Right cardiac atrium (tissue), 5 donors: ENCODE results near the gene SRRM3. TPM values are rescaled to one million over a fixed set of nuclear protein-coding genes. Genes with fewer than 3 reads are reported as not detected.
A peak's percentile ranks its signal among the peaks of the same experiment; 100 is the strongest.
"Not testable (repeated sequence)": the region's sequence is repeated elsewhere in the genome, so short reads cannot be mapped to it uniquely, and the experiment has no call there.

ENCODE experiments used
- ATAC-seq, 2 donors: fragments of 200-7000 bp; cut with Tn5 transposase; one replicate each; pipeline versions ENCODE4 v1.8.0 to v1.9.1; 2020; ENCODE audit warnings: moderate library complexity in 2 of 2, mild to moderate bottlenecking in 1 of 2
- DNase-seq, 3 donors: peaks; one replicate each; pipeline ENCODE4 v3.0.0-alpha.2; 2020
- H3K27ac ChIP-seq: one replicate; pipeline ENCODE4 v1.5.1; 2013; ENCODE audit warnings: mild to moderate bottlenecking, low read length, control low read depth, moderate library complexity
- H3K27me3 ChIP-seq: one replicate; pipeline ENCODE4 v1.6.1; 2013; ENCODE audit not compliant: control insufficient read depth, insufficient read depth
- H3K4me1 ChIP-seq: one replicate; pipeline ENCODE4 v1.6.1; 2013; ENCODE audit warnings: low read length; ENCODE audit not compliant: control insufficient read depth, insufficient read depth
- H3K4me3 ChIP-seq: one replicate; pipeline ENCODE4 v1.5.1; 2013; ENCODE audit warnings: low read length, control low read depth
- H3K9me3 ChIP-seq: one replicate; pipeline ENCODE4 v1.6.1; 2013; ENCODE audit warnings: low read length; ENCODE audit not compliant: control insufficient read depth
- WGBS: extraction: QIAGEN DNeasy Blood & Tissue Kit; methylation state at CpG from one replicate; pipeline ENCODE4 v1.1.7; 2013; 5-methylcytosine and 5-hydroxymethylcytosine counted together
- intact Hi-C, 4 donors: fragments of 100-400 bp; cut with DNase I; formaldehyde crosslinking; loops; one replicate each; pipeline versions ENCODE4 v1.11.0 to v1.14.0; 2022 to 2023
- long read RNA-seq, 4 donors: library from polyadenylated mRNA; unstranded; transcript quantifications; one replicate each; pipeline ENCODE4 v2.0.0, GENCODE V29; 2020 to 2021
- polyA plus RNA-seq: library from polyadenylated mRNA; stranded (reverse); fragments of 200-250 nt; gene quantifications from one replicate; pipeline ENCODE4 v1.2.3, GENCODE V29; 2013
- total RNA-seq, 4 donors: library from RNA; stranded (reverse); fragmentation: NEBNext Ultra II Directional; extraction: Animal tissue kit (Norgen Biotek cat#: 25700); gene quantifications; one replicate each; pipeline ENCODE4 v1.2.1, GENCODE V29; 2021
- donor health status: healthy with polysubstance abuse.
- donor health status: DM: no; HTN: yes; CAD: no.
- donor health status: DM: no; HTN: no; CAD: no.
- donor health status: DM: no; HTN: yes; CAD: no; lungs with severe emphysema.
- donor health status: DM: yes; HTN: yes; CAD: no.

The SRRM3 gene
- total RNA-seq (10 to 100 TPM; 20.6 to 25.2 (median 23.4) TPM), polyA plus RNA-seq (52.8 TPM)
- long read RNA-seq, donor 1, transcript SRRM3-205 (4 exons, 2,150 nt), result major isoform, 10 of 266 reads
- long read RNA-seq, donor 1, partial matches to known transcripts, result 57 of 266 reads
- long read RNA-seq, donor 1, other reads (novel, unspliced or antisense), result 199 of 266 reads
- long read RNA-seq, donor 2, transcript SRRM3-205 (4 exons, 2,150 nt), result major isoform, 5 of 128 reads
- long read RNA-seq, donor 2, partial matches to known transcripts, result 33 of 128 reads
- long read RNA-seq, donor 2, other reads (novel, unspliced or antisense), result 90 of 128 reads
- long read RNA-seq, donor 3, transcript SRRM3-205 (4 exons, 2,150 nt), result major isoform, 32 of 160 reads
- long read RNA-seq, donor 3, partial matches to known transcripts, result 93 of 160 reads
- long read RNA-seq, donor 3, other reads (novel, unspliced or antisense), result 35 of 160 reads
- long read RNA-seq, donor 4, partial matches to known transcripts, result 34 of 96 reads
- long read RNA-seq, donor 4, other reads (novel, unspliced or antisense), result 58 of 96 reads

GRCh38 chr7:76201732-76202665 lies at the start of gene SRRM3:
SRRM3 (plus strand) TSS chr7:76201896; CDS start chr7:76235067, 33,171 bp downstream.
- WGBS, result 3% methylated on average over 57 of the region's 57 CpGs
- no peaks in the 10 kb centered on the region for H3K27me3 ChIP-seq

GRCh38 chr7:76151932-76152331 lies 49.8 kb upstream of the SRRM3 start:
- 81% methylated on average over 5 of the region's 5 CpGs for WGBS

More at GRCh38 chr7:76201732-76202665, at the start of gene SRRM3:
- intact Hi-C loops, result no loop called here
- Histone ChIP-seq H3K4me3 (no peak within 1 kb of the TSS), H3K27ac (no peak within 1 kb of the TSS), H3K9me3 (no peaks in the 10 kb centered on the region), H3K4me1 (no peaks in the 10 kb centered on the region)
- DNase-seq, result peak; percentile 74 to 92 (median 91)
- ATAC-seq, result peak; percentile 85 to 91

GRCh38 chr7:76153571-76154230 lies 48.0 kb upstream of the SRRM3 start:
- H3K4me3 ChIP-seq, ATAC-seq, DNase-seq, H3K27me3 ChIP-seq, H3K4me1 ChIP-seq, H3K27ac ChIP-seq, H3K9me3 ChIP-seq, intact Hi-C loops: not testable (repeated sequence)
- WGBS, result 48% methylated on average over 5 of the region's 5 CpGs

More at GRCh38 chr7:76151932-76152331, 49.8 kb upstream of the SRRM3 start:
- H3K27me3 ChIP-seq, result no peaks in the 10 kb centered on the region
- no peaks in the 10 kb centered on the region for H3K9me3 ChIP-seq
- ATAC-seq, result no peak
- intact Hi-C loops, result no loop called here
- H3K27ac ChIP-seq, result no peak overlapping the region
- H3K4me3 ChIP-seq, result no peak overlapping the region
- no peak for DNase-seq
- H3K4me1 ChIP-seq, result no peaks in the 10 kb centered on the region

GRCh38 chr7:76155938-76156337 lies 45.8 kb upstream of the SRRM3 start:
- intact Hi-C loops, result no loop called here
- H3K27ac ChIP-seq, result no peak overlapping the region
- no peaks in the 10 kb centered on the region for H3K9me3 ChIP-seq
- H3K27me3 ChIP-seq, result no peaks in the 10 kb centered on the region
- DNase-seq, result peak; percentile 73 to 85 (median 74)
- no peak overlapping the region for H3K4me3 ChIP-seq
- 71% methylated on average over 6 of the region's 6 CpGs for WGBS
- no peaks in the 10 kb centered on the region for H3K4me1 ChIP-seq
- peak; percentile 55 to 57 for ATAC-seq

GRCh38 chr7:76156992-76157685 lies 44.6 kb upstream of the SRRM3 start:
- H3K27me3 ChIP-seq, H3K27ac ChIP-seq, intact Hi-C loops, DNase-seq, H3K4me1 ChIP-seq, ATAC-seq, H3K9me3 ChIP-seq, H3K4me3 ChIP-seq: not testable (repeated sequence)
- 74% methylated on average over 2 of the region's 2 CpGs for WGBS

GRCh38 chr7:76158416-76158815 lies 43.3 kb upstream of the SRRM3 start:
- ATAC-seq, H3K9me3 ChIP-seq, H3K4me3 ChIP-seq, DNase-seq, H3K27me3 ChIP-seq, H3K4me1 ChIP-seq, H3K27ac ChIP-seq, intact Hi-C loops: not testable (repeated sequence)
- 92% methylated on average over 10 of the region's 10 CpGs for WGBS

GRCh38 chr7:76162416-76163170 lies 39.1 kb upstream of the SRRM3 start:
- H3K4me3 ChIP-seq, DNase-seq, ATAC-seq, H3K9me3 ChIP-seq, H3K27ac ChIP-seq, H3K4me1 ChIP-seq, intact Hi-C loops, H3K27me3 ChIP-seq: not testable (repeated sequence)
- 88% methylated on average over 10 of the region's 10 CpGs for WGBS

- H3K27me3 ChIP-seq, intact Hi-C loops, H3K9me3 ChIP-seq, ATAC-seq, DNase-seq, H3K4me3 ChIP-seq, H3K27ac ChIP-seq, H3K4me1 ChIP-seq: not testable (repeated sequence)
- 36% methylated on average over 8 of the region's 8 CpGs for WGBS
Observed at GRCh38 chr7:76163812-76164211, 37.9 kb upstream of the SRRM3 start.

GRCh38 chr7:76165106-76165972 lies 36.4 kb upstream of the SRRM3 start:
- ATAC-seq, result no peak
- DNase-seq, result peak in 1 of 3 donors; percentile 57
- Histone ChIP-seq H3K9me3 (no peaks in the 10 kb centered on the region), H3K4me3 (no peak overlapping the region), H3K27ac (no peak overlapping the region), H3K4me1 (no peaks in the 10 kb centered on the region), H3K27me3 (no peaks in the 10 kb centered on the region)
- intact Hi-C loops, result no loop called here
- 98% methylated on average over 19 of the region's 19 CpGs for WGBS
